DOHH2 (cell line): Measurements from ENCODE around the gene LTA.

Experiments used
- CTCF ChIP-seq: fragments of 200-600 bp; sonication (generic); IDR thresholded peaks from one replicate; pipeline ENCODE4 v1.5.1; 2014; ENCODE audit warnings: antibody characterized with exemption, mild to moderate bottlenecking, low read depth, low read length; ENCODE audit not compliant: poor library complexity, severe bottlenecking
- EZH2phosphoT487 ChIP-seq: fragments of 200-600 bp; sonication (generic); IDR thresholded peaks from 2 replicates; pipeline ENCODE4 v1.6.1; 2017; ENCODE audit warnings: borderline replicate concordance, mild to moderate bottlenecking, antibody characterized with exemption, low read length, moderate library complexity, mixed read lengths

GRCh38 chr6:31617010-31617409 is 44.9 kb downstream of the LTA start:
- TF ChIP-seq CTCF (no peak), EZH2phosphoT487 (no peak)
